ENCODE results near the gene GPR21.
A peak's percentile ranks its signal among the peaks of the same experiment; 100 is the strongest.

GPR21 gene

GRCh38 chr9:123058834-123059233 lies 25.4 kb downstream of the GPR21 start:
- H3K27ac ChIP-seq (ENCODE audit: low read length, poor library complexity, severe bottlenecking): no peak overlapping the region
- no peak overlapping the region for H2AK5ac ChIP-seq (ENCODE audit: low read length, severe bottlenecking)
- no peak overlapping the region for H2BK120ac ChIP-seq (ENCODE audit: low read depth, low read length)
- H2BK5ac ChIP-seq (ENCODE audit: low read depth, low read length, poor library complexity, severe bottlenecking): no peak overlapping the region
- no peak overlapping the region for H4K91ac ChIP-seq (ENCODE audit: low read length)
- H3K14ac ChIP-seq (ENCODE audit: low read length in 2 of 2): no peak overlapping the region
- H3K9ac ChIP-seq (ENCODE audit: low read length): no peak overlapping the region
- peaks cover 4% of the 10 kb centered on the region for H3K4me1 ChIP-seq (ENCODE audit: control insufficient read depth, insufficient read depth, low read depth, low read length)
- WGBS: 29% methylated on average over 1 of the region's 1 CpG
- H3K18ac ChIP-seq (ENCODE audit: low read depth in 1 of 2, low read length in 2 of 2): no peak overlapping the region
- no peak overlapping the region for H2BK15ac ChIP-seq (ENCODE audit: low read depth, poor library complexity, severe bottlenecking)
- no peak overlapping the region for H3K23ac ChIP-seq (ENCODE audit: low read length in 2 of 2)
- peak; percentile 96 for DNase-seq
- no peaks in the 10 kb centered on the region for H3K9me3 ChIP-seq (ENCODE audit: control insufficient read depth, low read length)
- H3K79me1 ChIP-seq (replicated peaks; ENCODE audit: low read length, poor library complexity, severe bottlenecking): peaks cover 11% of the 10 kb centered on the region
- no peak overlapping the region for H3K4ac ChIP-seq (ENCODE audit: low read depth in 1 of 2, low read length in 2 of 2)
- H3K4me2 ChIP-seq (ENCODE audit: low read length, poor library complexity, severe bottlenecking): no peak overlapping the region
- no peaks in the 10 kb centered on the region for H3K27me3 ChIP-seq (ENCODE audit: control insufficient read depth in 1 of 2, insufficient read depth in 1 of 2, low read length in 2 of 2)
- H3K36me3 ChIP-seq (ENCODE audit: control insufficient read depth in 1 of 2, insufficient read depth in 2 of 2, low read depth in 1 of 2, low read length in 2 of 2): peaks cover 0 to 24% of the 10 kb centered on the region in 2 experiments
- H3K4me3 ChIP-seq (ENCODE audit: insufficient read depth in 1 of 2, low read depth in 1 of 2, low read length in 2 of 2): no peak overlapping the region
- H2BK12ac ChIP-seq (ENCODE audit: low read length in 2 of 2): no peak overlapping the region
- no peak overlapping the region for H2AFZ ChIP-seq (ENCODE audit: low read depth, low read length)
- no peak overlapping the region for H4K8ac ChIP-seq (ENCODE audit: low read length)

- Histone ChIP-seq H3K4ac (ENCODE audit: low read depth in 1 of 2, low read length in 2 of 2) (no peak overlapping the region), H2AFZ (ENCODE audit: low read depth, low read length) (no peak overlapping the region), H3K23ac (ENCODE audit: low read length in 2 of 2) (no peak overlapping the region), H4K8ac (ENCODE audit: low read length) (peak overlapping the region; percentile 30), H3K18ac (ENCODE audit: low read depth in 1 of 2, low read length in 2 of 2) (peak overlapping the region in 1 of 2 experiments; percentile 9), H2BK12ac (ENCODE audit: low read length in 2 of 2) (no peak overlapping the region), H3K4me2 (ENCODE audit: low read length, poor library complexity, severe bottlenecking) (no peak overlapping the region), H3K27ac (ENCODE audit: low read length, poor library complexity, severe bottlenecking) (no peak overlapping the region), H3K9ac (ENCODE audit: low read length) (no peak overlapping the region), H2BK15ac (ENCODE audit: low read depth, poor library complexity, severe bottlenecking) (peak overlapping the region; percentile 19), H2AK5ac (ENCODE audit: low read length, severe bottlenecking) (no peak overlapping the region), H3K79me1 (replicated peaks; ENCODE audit: low read length, poor library complexity, severe bottlenecking) (peaks cover 13% of the 10 kb centered on the region), H3K4me3 (ENCODE audit: insufficient read depth in 1 of 2, low read depth in 1 of 2, low read length in 2 of 2) (no peak overlapping the region), H3K9me3 (ENCODE audit: control insufficient read depth, low read length) (no peaks in the 10 kb centered on the region), H3K27me3 (ENCODE audit: control insufficient read depth in 1 of 2, insufficient read depth in 1 of 2, low read length in 2 of 2) (no peaks in the 10 kb centered on the region), H2BK120ac (ENCODE audit: low read depth, low read length) (peak overlapping the region; percentile 19), H3K4me1 (ENCODE audit: control insufficient read depth, insufficient read depth, low read depth, low read length) (peaks cover 5% of the 10 kb centered on the region), H4K91ac (ENCODE audit: low read length) (no peak overlapping the region), H3K14ac (ENCODE audit: low read length in 2 of 2) (no peak overlapping the region), H3K36me3 (ENCODE audit: control insufficient read depth in 1 of 2, insufficient read depth in 2 of 2, low read depth in 1 of 2, low read length in 2 of 2) (peaks cover 0 to 24% of the 10 kb centered on the region in 2 experiments), H2BK5ac (ENCODE audit: low read depth, low read length, poor library complexity, severe bottlenecking) (no peak overlapping the region)
- WGBS: 97% methylated on average over 6 of the region's 9 CpGs
- peak; percentile 45 for DNase-seq
Observed at GRCh38 chr9:123059472-123060220, 26.2 kb downstream of the GPR21 start.

- Histone ChIP-seq H4K91ac (ENCODE audit: low read length) (no peak overlapping the region), H3K9me3 (ENCODE audit: control insufficient read depth, low read length) (no peaks in the 10 kb centered on the region)
Observed at GRCh38 chr9:123061216-123061615, 27.7 kb downstream of the GPR21 start.

GRCh38 chr9:123062351-123063176 lies 29.1 kb downstream of the GPR21 start:
- 93% methylated on average over 6 of the region's 7 CpGs for WGBS
- H2BK5ac ChIP-seq (ENCODE audit: low read depth, low read length, poor library complexity, severe bottlenecking): no peak overlapping the region
- peak overlapping the region in 1 of 2 experiments; percentile 31 for H2BK12ac ChIP-seq (ENCODE audit: low read length in 2 of 2)

More at GRCh38 chr9:123061216-123061615, 27.7 kb downstream of the GPR21 start:
- no peak for DNase-seq
- Histone ChIP-seq H3K18ac (ENCODE audit: low read depth in 1 of 2, low read length in 2 of 2) (no peak overlapping the region), H3K36me3 (ENCODE audit: control insufficient read depth in 1 of 2, insufficient read depth in 2 of 2, low read depth in 1 of 2, low read length in 2 of 2) (peaks cover 0 to 30% of the 10 kb centered on the region in 2 experiments), H2BK15ac (ENCODE audit: low read depth, poor library complexity, severe bottlenecking) (no peak overlapping the region), H3K4me3 (ENCODE audit: insufficient read depth in 1 of 2, low read depth in 1 of 2, low read length in 2 of 2) (no peak overlapping the region), H3K4me1 (ENCODE audit: control insufficient read depth, insufficient read depth, low read depth, low read length) (peaks cover 5% of the 10 kb centered on the region), H2AFZ (ENCODE audit: low read depth, low read length) (no peak overlapping the region), H3K4me2 (ENCODE audit: low read length, poor library complexity, severe bottlenecking) (no peak overlapping the region), H2BK5ac (ENCODE audit: low read depth, low read length, poor library complexity, severe bottlenecking) (no peak overlapping the region), H3K4ac (ENCODE audit: low read depth in 1 of 2, low read length in 2 of 2) (no peak overlapping the region), H3K27ac (ENCODE audit: low read length, poor library complexity, severe bottlenecking) (no peak overlapping the region), H2BK120ac (ENCODE audit: low read depth, low read length) (no peak overlapping the region), H3K27me3 (ENCODE audit: control insufficient read depth in 1 of 2, insufficient read depth in 1 of 2, low read length in 2 of 2) (no peaks in the 10 kb centered on the region), H4K8ac (ENCODE audit: low read length) (no peak overlapping the region), H3K79me1 (replicated peaks; ENCODE audit: low read length, poor library complexity, severe bottlenecking) (peaks cover 8% of the 10 kb centered on the region), H3K14ac (ENCODE audit: low read length in 2 of 2) (no peak overlapping the region), H2BK12ac (ENCODE audit: low read length in 2 of 2) (no peak overlapping the region), H2AK5ac (ENCODE audit: low read length, severe bottlenecking) (no peak overlapping the region), H3K9ac (ENCODE audit: low read length) (no peak overlapping the region), H3K23ac (ENCODE audit: low read length in 2 of 2) (no peak overlapping the region)
- WGBS: 93% methylated on average over 7 of the region's 7 CpGs

More at GRCh38 chr9:123062351-123063176, 29.1 kb downstream of the GPR21 start:
- no peak overlapping the region for H3K4me2 ChIP-seq (ENCODE audit: low read length, poor library complexity, severe bottlenecking)
- no peak overlapping the region for H3K14ac ChIP-seq (ENCODE audit: low read length in 2 of 2)
- no peak overlapping the region for H3K9ac ChIP-seq (ENCODE audit: low read length)
- H3K18ac ChIP-seq (ENCODE audit: low read depth in 1 of 2, low read length in 2 of 2): no peak overlapping the region
- H2AK5ac ChIP-seq (ENCODE audit: low read length, severe bottlenecking): no peak overlapping the region
- H4K91ac ChIP-seq (ENCODE audit: low read length): no peak overlapping the region
- peak overlapping the region; percentile 61 for H3K27ac ChIP-seq (ENCODE audit: low read length, poor library complexity, severe bottlenecking)
- H3K36me3 ChIP-seq (ENCODE audit: control insufficient read depth in 1 of 2, insufficient read depth in 2 of 2, low read depth in 1 of 2, low read length in 2 of 2): peaks cover 2 to 43% of the 10 kb centered on the region in 2 experiments
- H4K8ac ChIP-seq (ENCODE audit: low read length): peak overlapping the region; percentile 23
- H3K9me3 ChIP-seq (ENCODE audit: control insufficient read depth, low read length): no peaks in the 10 kb centered on the region
- H3K4me3 ChIP-seq (ENCODE audit: insufficient read depth in 1 of 2, low read depth in 1 of 2, low read length in 2 of 2): no peak overlapping the region
- H3K4me1 ChIP-seq (ENCODE audit: control insufficient read depth, insufficient read depth, low read depth, low read length): peaks cover 5% of the 10 kb centered on the region
- H3K79me1 ChIP-seq (replicated peaks; ENCODE audit: low read length, poor library complexity, severe bottlenecking): peaks cover 10% of the 10 kb centered on the region
- H3K27me3 ChIP-seq (ENCODE audit: control insufficient read depth in 1 of 2, insufficient read depth in 1 of 2, low read length in 2 of 2): no peaks in the 10 kb centered on the region
- no peak overlapping the region for H2BK120ac ChIP-seq (ENCODE audit: low read depth, low read length)
- DNase-seq: no peak
- H3K23ac ChIP-seq (ENCODE audit: low read length in 2 of 2): no peak overlapping the region
- no peak overlapping the region for H2BK15ac ChIP-seq (ENCODE audit: low read depth, poor library complexity, severe bottlenecking)
- H2AFZ ChIP-seq (ENCODE audit: low read depth, low read length): no peak overlapping the region
- H3K4ac ChIP-seq (ENCODE audit: low read depth in 1 of 2, low read length in 2 of 2): no peak overlapping the region

All from mesenchymal stem cell (in vitro differentiated cells and primary cell).